ENCODE data around the gene FAM43A. TPM values are rescaled to one million over a fixed set of nuclear protein-coding genes. Genes with fewer than 3 reads are reported as not detected.

FAM43A gene
- total and polyA plus RNA-seq, 2 of the 4 experiments (the other 2 are of a cell fraction), result 3.0 to 11.5 TPM

- no peak for TF ChIP-seq MAZ (IDR thresholded peaks at IDR 0.05; ENCODE audit: borderline replicate concordance, low read depth, low read length)
Measured at GRCh38 chr3:194637541-194638400, 47.9 kb upstream of the FAM43A start (continued).

DNA sequence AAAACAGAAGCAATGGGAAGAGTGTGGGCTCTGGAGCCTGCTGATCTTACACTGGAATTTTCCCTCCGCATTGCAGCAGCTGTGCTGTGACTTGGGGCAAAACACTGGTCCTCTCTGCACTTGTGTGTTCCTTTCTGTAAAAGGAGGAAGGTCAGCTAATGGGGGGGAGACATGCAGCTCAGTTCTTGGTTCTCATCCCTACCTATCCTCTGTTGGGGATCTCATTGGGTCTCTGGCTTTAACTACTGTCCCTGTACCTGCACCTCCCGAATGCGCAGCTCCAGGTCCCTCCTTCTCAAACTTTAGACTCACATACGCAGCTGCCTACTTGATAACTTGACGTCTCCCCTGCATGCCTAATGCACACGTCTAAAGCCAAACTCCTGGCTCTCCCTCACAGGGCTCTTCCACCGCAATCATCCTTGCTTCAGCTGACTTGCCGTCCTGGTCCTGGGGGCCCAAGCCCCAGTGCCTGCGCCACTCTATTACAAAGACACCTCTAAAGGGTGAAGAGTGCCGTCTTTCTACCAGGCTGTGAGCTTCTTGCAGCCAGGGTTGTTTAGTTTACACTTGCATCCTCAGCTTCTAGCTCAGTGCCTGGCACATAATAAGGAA, 46.6 kb upstream of the FAM43A start:
- peak overlapping the region; percentile 70; the same call in 1 of the 2 replicates for H3K14ac ChIP-seq (replicated peaks; ENCODE audit: low read depth, low read length)
- H3K9ac ChIP-seq (ENCODE audit: low read depth, low read length), result no peak overlapping the region
- peak overlapping the region; percentile 9 for H2BK120ac ChIP-seq (ENCODE audit: low read depth, low read length)
- H3K27ac ChIP-seq (ENCODE audit: insufficient read depth, low read length), result no peak overlapping the region
- BruUV-seq (replicated peaks), result no TSS peak
- no peaks in the 10 kb centered on the region for H3K27me3 ChIP-seq (ENCODE audit: control insufficient read depth, insufficient read depth, low read length)
- CTCF ChIA-PET, result interaction anchor here (1.1 kb wide), 1 partner anchor 305 kb away, joined by 4 read pairs; no protein-coding TSS in a partner anchor
- in situ Hi-C loops (cut with MboI; ENCODE audit: low sequenced_read_pairs) (no loop called here), dilution Hi-C loops (cut with HindIII; ENCODE audit: low sequenced_read_pairs, unreplicated experiment) (no loop called here), intact Hi-C loops (cut with micrococcal nuclease) (no loop called here)
- peaks cover 3% of the 10 kb centered on the region; the same call in 1 of the 2 replicates for H4K20me1 ChIP-seq (ENCODE audit: insufficient read depth, low read length)
- H3K56ac ChIP-seq (ENCODE audit: extremely low read depth, insufficient read depth, low read length), result no peak overlapping the region
- peaks cover 16% of the 10 kb centered on the region for H3K9me1 ChIP-seq (ENCODE audit: insufficient read depth, low read length)
- peak overlapping the region; percentile 84; the same call in 1 of the 2 replicates for H2AK5ac ChIP-seq (ENCODE audit: low read depth, low read length)
- POLR2A ChIA-PET (ENCODE audit: unreplicated experiment), result interaction anchor here (0.6 kb wide), 1 partner anchor 168 kb away, joined by 8 read pairs; no protein-coding TSS in a partner anchor
- H3K4me2 ChIP-seq (ENCODE audit: low read depth, low read length), result no peak overlapping the region
- peak overlapping the region; percentile 1 for H2AK9ac ChIP-seq (replicated peaks; ENCODE audit: low read depth, low read length, poor library complexity)
- H3K36me3 ChIP-seq (ENCODE audit: control insufficient read depth, insufficient read depth, low read length), result peaks cover 12% of the 10 kb centered on the region
- no peak overlapping the region for H4K5ac ChIP-seq (ENCODE audit: low read depth, low read length)
- no peak for ATAC-seq (ENCODE audit: low read depth)
- H3K9me3 ChIP-seq (ENCODE audit: control insufficient read depth, insufficient read depth, low read length), result no peaks in the 10 kb centered on the region
- DNase-seq, result no peak
- no peak overlapping the region for H3K18ac ChIP-seq (ENCODE audit: low read depth, low read length)
- peak overlapping the region; percentile 72; the same call in 1 of the 2 replicates for H2BK20ac ChIP-seq (ENCODE audit: low read depth, low read length)
- no peak overlapping the region for H3K4me3 ChIP-seq (ENCODE audit: insufficient read depth, low read depth, low read length)
- peak overlapping the region in 1 of 2 experiments; percentile 59; a peak in 2 of 4 replicates for H4K8ac ChIP-seq (ENCODE audit: low read depth in 2 of 2, low read length in 2 of 2)
- no peak for TF ChIP-seq RFX5 (IDR thresholded peaks at IDR 0.05; ENCODE audit: low read depth, low read length)
- no peak overlapping the region for H2AFZ ChIP-seq (replicated peaks; ENCODE audit: low read length, poor library complexity)
- peak overlapping the region; percentile 5 for H2BK5ac ChIP-seq (ENCODE audit: low read depth, low read length, poor library complexity, severe bottlenecking)
- H3K4ac ChIP-seq (ENCODE audit: low read depth, low read length), result peak overlapping the region; percentile 81
- H3K79me1 ChIP-seq (ENCODE audit: low read depth in 1 of 2, low read length in 2 of 2), result peaks cover 7 to 24% of the 10 kb centered on the region in 2 experiments
- H4K91ac ChIP-seq (ENCODE audit: insufficient read depth, low read depth, low read length), result peak overlapping the region; percentile 17; the same call in 1 of the 2 replicates
- peak overlapping the region; percentile 20; the same call in 1 of the 3 replicates for H2BK15ac ChIP-seq (ENCODE audit: low read depth, low read length)
- H3K23ac ChIP-seq (ENCODE audit: low read depth, low read length), result peak overlapping the region; percentile 4; the same call in 1 of the 2 replicates
- H3K4me1 ChIP-seq (ENCODE audit: control insufficient read depth, insufficient read depth, low read length), result peaks cover 6% of the 10 kb centered on the region
- 92% methylated on average over 7 of the region's 10 CpGs; no CpG with 5 or more reads in 1 of the 2 experiments for WGBS, 2 experiments (ENCODE audit: extremely low coverage in 2 of 2, insufficient read length in 1 of 2)

Measured in IMR-90 (cell line).